GM12892 (cell line): ENCODE results near the gene FXYD7.

ENCODE experiments used
- POLR2A ChIP-seq: IDR thresholded peaks from 2 replicates; pipeline ENCODE4 v1.6.1; 2011; ENCODE audit warnings: low read depth, low read length, control low read depth
- POLR2AphosphoS5 ChIP-seq: IDR thresholded peaks from 2 replicates; pipeline ENCODE4 v1.6.1; 2011; ENCODE audit warnings: low read depth, low read length, control low read depth
- TAF1 ChIP-seq: IDR thresholded peaks from 2 replicates; pipeline ENCODE4 v1.6.1; 2011; ENCODE audit warnings: low read depth, mild to moderate bottlenecking, control low read depth, low read length, borderline replicate concordance

DNA sequence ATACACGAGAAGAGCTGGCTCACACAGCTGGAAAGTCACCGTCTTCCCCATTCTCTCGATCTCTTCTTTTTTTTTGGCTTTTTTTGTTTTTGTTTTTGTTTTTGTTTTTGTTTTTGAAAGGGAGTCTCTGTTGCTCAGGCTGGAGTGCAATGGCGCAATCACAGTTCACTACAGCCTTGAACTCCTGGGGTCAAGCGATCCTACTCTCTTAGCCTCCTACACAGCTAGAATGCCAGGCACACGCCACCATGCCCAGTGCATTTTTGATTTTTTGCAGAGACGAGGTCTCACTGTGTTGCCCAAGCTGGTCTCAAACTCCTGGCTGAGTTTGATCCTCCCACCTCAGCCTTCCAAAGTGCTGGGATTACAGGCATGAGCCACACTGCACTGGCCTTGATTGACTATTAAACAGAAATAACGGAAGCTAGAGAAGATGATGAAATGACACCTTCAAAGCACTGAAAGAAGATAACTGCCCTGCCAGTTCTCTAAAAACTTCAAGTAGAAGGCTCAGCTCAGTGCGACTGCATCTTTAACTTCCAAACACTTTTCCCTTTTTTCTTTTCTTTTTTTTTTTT lies 23.4 kb upstream of the FXYD7 start:
- TF ChIP-seq POLR2A (no peak), POLR2AphosphoS5 (no peak), TAF1 (no peak)
